HEK293 (cell line): ENCODE data around the gene GANAB.
A peak's percentile ranks its signal among the peaks of the same experiment; 100 is the strongest.

ENCODE experiments used
- CTCF ChIA-PET: fragments of 350-600 bp; formaldehyde crosslinking; extraction: SDS; loops from one replicate; lab custom pipeline; 2021; ENCODE audit warnings: antibody characterized with exemption; lab: Yijun Ruan, JAX
- POLR2A ChIA-PET: fragments of 300-600 bp; formaldehyde crosslinking; extraction: SDS; loops from one replicate; lab custom pipeline; 2020; ENCODE audit warnings: antibody characterized with exemption, inconsistent platforms; lab: Yijun Ruan, JAX
- H3K27ac ChIP-seq: fragments of 200-500 bp; sonication (Bioruptor generic); 2 replicates; pipeline ENCODE4 v1.5.1; 2014; ENCODE audit warnings: low read depth, low read length, control low read depth, inconsistent platforms; ENCODE audit errors: extremely low read depth
- H3K36me3 ChIP-seq, 2 experiments: fragments of 200-500 bp in 1 of 2; sonication (Bioruptor generic) in 1 of 2; 1 replicate in 1 of 2; 2 replicates in 1 of 2; pipeline ENCODE4 v1.5.1; 2014 to 2017; ENCODE audit warnings: inconsistent platforms in 2 of 2, low read length in 2 of 2; ENCODE audit not compliant: control insufficient read depth in 2 of 2, insufficient read depth in 1 of 2
- H3K4me1 ChIP-seq: fragments of 200-500 bp; sonication (Bioruptor generic); 2 replicates; pipeline ENCODE4 v1.5.1; 2014; ENCODE audit warnings: mild to moderate bottlenecking, low read length, inconsistent platforms; ENCODE audit not compliant: control insufficient read depth, insufficient read depth
- H3K4me3 ChIP-seq: 2 replicates; pipeline ENCODE4 v1.5.1; 2011; ENCODE audit warnings: low read depth, mild to moderate bottlenecking, control low read depth, low read length, moderate library complexity
- H3K9me3 ChIP-seq: fragments of 200-500 bp; sonication (Bioruptor generic); 2 replicates; pipeline ENCODE4 v1.5.1; 2014; ENCODE audit warnings: low read depth, low read length, inconsistent platforms; ENCODE audit not compliant: control insufficient read depth, insufficient read depth
- BCL6B ChIP-seq: fragments of 450-650 bp; formaldehyde crosslinking; IDR thresholded peaks from 2 replicates; pipeline ENCODE4 v1.5.1; 2017; ENCODE audit warnings: missing biosample characterization, missing genetic modification characterization
- CTCF ChIP-seq: fragments of 450-650 bp; formaldehyde crosslinking; IDR thresholded peaks from 2 replicates; pipeline ENCODE4 v1.5.1; 2016; ENCODE audit warnings: missing biosample characterization, missing genetic modification characterization
- GLIS2 ChIP-seq: fragments of 450-650 bp; formaldehyde crosslinking; IDR thresholded peaks from 2 replicates; pipeline ENCODE4 v1.5.1; 2016; ENCODE audit warnings: missing biosample characterization, missing genetic modification characterization
- OVOL3 ChIP-seq: fragments of 450-650 bp; formaldehyde crosslinking; IDR thresholded peaks from 2 replicates; pipeline ENCODE4 v1.5.1; 2016; ENCODE audit warnings: missing biosample characterization, missing genetic modification characterization
- PRDM2 ChIP-seq: fragments of 450-650 bp; formaldehyde crosslinking; IDR thresholded peaks from 2 replicates; pipeline ENCODE4 v1.5.1; 2016; ENCODE audit warnings: missing biosample characterization, missing genetic modification characterization, borderline replicate concordance
- SCRT2 ChIP-seq: fragments of 450-650 bp; formaldehyde crosslinking; IDR thresholded peaks from 2 replicates; pipeline ENCODE4 v1.5.1; 2016; ENCODE audit warnings: missing biosample characterization, missing genetic modification characterization
- SP3 ChIP-seq: fragments of 450-650 bp; formaldehyde crosslinking; IDR thresholded peaks from 2 replicates; pipeline ENCODE4 v1.5.1; 2016; ENCODE audit warnings: missing biosample characterization, missing genetic modification characterization
- WT1 ChIP-seq: fragments of 450-650 bp; formaldehyde crosslinking; IDR thresholded peaks from 2 replicates; pipeline ENCODE4 v1.5.1; 2016; ENCODE audit warnings: missing biosample characterization, missing genetic modification characterization
- ZBTB11 ChIP-seq: fragments of 450-650 bp; formaldehyde crosslinking; conservative IDR thresholded peaks from 2 replicates; pipeline ENCODE4 v1.5.1; 2016; ENCODE audit warnings: low read depth, missing biosample characterization, missing genetic modification characterization
- ZIC2 ChIP-seq: fragments of 450-650 bp; formaldehyde crosslinking; IDR thresholded peaks from 2 replicates; pipeline ENCODE4 v1.5.1; 2016; ENCODE audit warnings: missing biosample characterization, missing genetic modification characterization
- ZNF112 ChIP-seq: fragments of 450-650 bp; formaldehyde crosslinking; IDR thresholded peaks from 2 replicates; pipeline ENCODE4 v1.5.0; 2017; ENCODE audit warnings: missing biosample characterization, missing genetic modification characterization
- ZNF121 ChIP-seq: fragments of 450-650 bp; formaldehyde crosslinking; IDR thresholded peaks from 2 replicates; pipeline ENCODE4 v1.5.1; 2016; ENCODE audit warnings: missing biosample characterization, missing genetic modification characterization
- ZNF169 ChIP-seq: fragments of 450-650 bp; formaldehyde crosslinking; IDR thresholded peaks from 2 replicates; pipeline ENCODE4 v1.5.1; 2016; ENCODE audit warnings: missing biosample characterization, missing genetic modification characterization
- ZNF2 ChIP-seq: fragments of 450-650 bp; formaldehyde crosslinking; IDR thresholded peaks from 2 replicates; pipeline ENCODE4 v1.5.1; 2016; ENCODE audit warnings: missing biosample characterization, missing genetic modification characterization
- ZNF221 ChIP-seq: fragments of 450-650 bp; formaldehyde crosslinking; IDR thresholded peaks from 2 replicates; pipeline ENCODE4 v1.5.1; 2017; ENCODE audit warnings: missing biosample characterization, missing genetic modification characterization, borderline replicate concordance
- ZNF341 ChIP-seq: fragments of 450-650 bp; formaldehyde crosslinking; IDR thresholded peaks from 2 replicates; pipeline ENCODE4; 2016; ENCODE audit warnings: low read depth, missing biosample characterization, missing genetic modification characterization
- ZNF433 ChIP-seq: fragments of 450-650 bp; formaldehyde crosslinking; IDR thresholded peaks from 2 replicates; pipeline ENCODE4 v1.5.1; 2016; ENCODE audit warnings: missing biosample characterization, missing genetic modification characterization, low read depth
- ZNF449 ChIP-seq: fragments of 450-650 bp; formaldehyde crosslinking; IDR thresholded peaks from 2 replicates; pipeline ENCODE4 v1.5.1; 2017; ENCODE audit warnings: missing biosample characterization, mild to moderate bottlenecking, missing genetic modification characterization, moderate library complexity
- ZNF488 ChIP-seq: fragments of 450-650 bp; formaldehyde crosslinking; IDR thresholded peaks from 2 replicates; pipeline ENCODE4 v1.5.1; 2016; ENCODE audit warnings: missing biosample characterization, missing genetic modification characterization
- ZNF514 ChIP-seq: fragments of 450-650 bp; formaldehyde crosslinking; IDR thresholded peaks from 2 replicates; pipeline ENCODE4 v1.5.1; 2016; ENCODE audit warnings: missing biosample characterization, missing genetic modification characterization
- ZNF837 ChIP-seq: fragments of 450-650 bp; formaldehyde crosslinking; IDR thresholded peaks from 2 replicates; pipeline ENCODE4 v1.5.1; 2016; ENCODE audit warnings: missing biosample characterization, missing genetic modification characterization
- ZNF843 ChIP-seq: fragments of 450-650 bp; formaldehyde crosslinking; IDR thresholded peaks from 2 replicates; pipeline ENCODE4 v1.5.1; 2016; ENCODE audit warnings: missing biosample characterization, missing genetic modification characterization
- ZSCAN23 ChIP-seq: fragments of 450-650 bp; formaldehyde crosslinking; IDR thresholded peaks from 2 replicates; pipeline ENCODE4 v1.5.1; 2016; ENCODE audit warnings: missing biosample characterization, missing genetic modification characterization

Gene GANAB

GRCh38 chr11:62664405-62665074, 18.1 kb upstream of the GANAB start:
- POLR2A ChIA-PET = interaction anchor here (0.6 to 5.0 kb wide), 49 partner anchors 9 to 240 kb away, joined by 3 to 90 read pairs (median 6); partner anchors contain the start of genes B3GAT3, EEF1G, GANAB and HNRNPUL2
- H3K36me3 ChIP-seq = peaks cover 0 to 39% of the 10 kb centered on the region in 2 experiments; a peak in 2 of 3 replicates
- peak overlapping the region; percentile 89 for H3K4me3 ChIP-seq
- no peaks in the 10 kb centered on the region for H3K4me1 ChIP-seq
- no peaks in the 10 kb centered on the region for H3K9me3 ChIP-seq
- peak overlapping the region; percentile 66 for H3K27ac ChIP-seq
- CTCF ChIA-PET = interaction anchor here (0.6 to 2.5 kb wide), 10 partner anchors 9 to 121 kb away, joined by 3 to 10 read pairs (median 3); no protein-coding TSS in a partner anchor
- no peak for TF ChIP-seq SP3 (tag by site-specific recombination)
- peak; percentile 41; the same call in 1 of the 2 replicates for TF ChIP-seq GLIS2
- TF ChIP-seq WT1 (tag by site-specific recombination) = no peak
- no peak for TF ChIP-seq ZBTB11 (tag by site-specific recombination)
- no peak for TF ChIP-seq CTCF (tag by site-specific recombination)
- no peak for TF ChIP-seq ZNF433 (tag by site-specific recombination)
- no peak for TF ChIP-seq ZNF843
- no peak for TF ChIP-seq ZNF121 (tag by site-specific recombination)
- TF ChIP-seq ZNF341 (tag by site-specific recombination) = peak; percentile 87
- TF ChIP-seq ZIC2 (tag by site-specific recombination) = no peak
- no peak for TF ChIP-seq ZNF169
- TF ChIP-seq ZNF2 = no peak
- no peak for TF ChIP-seq ZNF221 (tag by site-specific recombination)
- no peak for TF ChIP-seq ZNF514 (tag by site-specific recombination)
- no peak for TF ChIP-seq ZNF112 (tag by site-specific recombination)
- TF ChIP-seq SCRT2 (tag by site-specific recombination) = peak; percentile 25; the same call in 1 of the 2 replicates
- no peak for TF ChIP-seq BCL6B
- TF ChIP-seq ZNF837 (tag by site-specific recombination) = no peak
- no peak for TF ChIP-seq OVOL3 (tag by site-specific recombination)
- 0 out of 2 replicates have a peak, but pooled peaks have one; percentile 20 for TF ChIP-seq ZNF449 (tag by site-specific recombination)
- TF ChIP-seq ZNF488 = no peak
- TF ChIP-seq ZSCAN23 (tag by site-specific recombination) = no peak
- no peak for TF ChIP-seq PRDM2 (tag by site-specific recombination)
